GM19240 (cell line): ENCODE data around the gene ACTMAP.

Source experiments
- DNase-seq: peaks from one replicate; pipeline ENCODE4 v3.0.0; 2011; ENCODE audit warnings: low spot score; ENCODE audit not compliant: insufficient read length

ACTMAP gene

GRCh38 chr19:40721936-40722661, 28.2 kb downstream of the ACTMAP start:
- no peak for DNase-seq

GRCh38 chr19:40721140-40721486, 29.2 kb downstream of the ACTMAP start:
- no peak for DNase-seq

- DNase-seq: no peak
Observed at GRCh38 chr19:40719414-40719894, 30.8 kb downstream of the ACTMAP start.

- DNase-seq: no peak
Observed at GRCh38 chr19:40718774-40719391, 31.4 kb downstream of the ACTMAP start.

- DNase-seq: no peak
Observed at GRCh38 chr19:40717880-40718773, 32.1 kb downstream of the ACTMAP start.

GRCh38 chr19:40717325-40717879, 32.9 kb downstream of the ACTMAP start:
- DNase-seq: no peak

- peak; percentile 98 for DNase-seq
Observed at GRCh38 chr19:40716482-40717324, 33.6 kb downstream of the ACTMAP start, which contains the start of the genes COQ8B and ITPKC. Gene COQ8B, minus strand, starts transcription at chr19:40716886. Its CDS starts 2,254 bp downstream, at chr19:40714632. Gene ITPKC, plus strand, starts transcription at chr19:40717112. Its CDS starts 24 bp downstream, at chr19:40717136.

GRCh38 chr19:40716031-40716481, 34.2 kb downstream of the ACTMAP start:
- DNase-seq: no peak

- DNase-seq: peak; percentile 94
Observed at GRCh38 chr19:40714441-40715299, 35.6 kb downstream of the ACTMAP start.

GRCh38 chr19:40713939-40714338, 36.3 kb downstream of the ACTMAP start:
- DNase-seq: no peak

- no peak for DNase-seq
Observed at GRCh38 chr19:40709817-40710216, 40.5 kb downstream of the ACTMAP start.

GRCh38 chr19:40707615-40708014, 42.7 kb downstream of the ACTMAP start:
- no peak for DNase-seq

GRCh38 chr19:40705950-40706619, 44.2 kb downstream of the ACTMAP start:
- DNase-seq: no peak

- no peak for DNase-seq
Observed at GRCh38 chr19:40705362-40705651, 45.0 kb downstream of the ACTMAP start.

- no peak for DNase-seq
Observed at GRCh38 chr19:40704491-40705361, 45.6 kb downstream of the ACTMAP start.

GRCh38 chr19:40703029-40703755, 47.1 kb downstream of the ACTMAP start:
- DNase-seq: no peak

- DNase-seq: no peak
Observed at GRCh38 chr19:40702337-40703012, 47.8 kb downstream of the ACTMAP start.
